HG03442 (cell line): ENCODE data around the gene NDOR1.

Experiments
- ATAC-seq: cut with Tn5 transposase; IDR thresholded peaks from one replicate; pipeline ENCODE4 v1.9.1; 2021; ENCODE audit warnings: mild to moderate bottlenecking, moderate library complexity; ENCODE audit not compliant: unreplicated experiment

The NDOR1 gene

DNA sequence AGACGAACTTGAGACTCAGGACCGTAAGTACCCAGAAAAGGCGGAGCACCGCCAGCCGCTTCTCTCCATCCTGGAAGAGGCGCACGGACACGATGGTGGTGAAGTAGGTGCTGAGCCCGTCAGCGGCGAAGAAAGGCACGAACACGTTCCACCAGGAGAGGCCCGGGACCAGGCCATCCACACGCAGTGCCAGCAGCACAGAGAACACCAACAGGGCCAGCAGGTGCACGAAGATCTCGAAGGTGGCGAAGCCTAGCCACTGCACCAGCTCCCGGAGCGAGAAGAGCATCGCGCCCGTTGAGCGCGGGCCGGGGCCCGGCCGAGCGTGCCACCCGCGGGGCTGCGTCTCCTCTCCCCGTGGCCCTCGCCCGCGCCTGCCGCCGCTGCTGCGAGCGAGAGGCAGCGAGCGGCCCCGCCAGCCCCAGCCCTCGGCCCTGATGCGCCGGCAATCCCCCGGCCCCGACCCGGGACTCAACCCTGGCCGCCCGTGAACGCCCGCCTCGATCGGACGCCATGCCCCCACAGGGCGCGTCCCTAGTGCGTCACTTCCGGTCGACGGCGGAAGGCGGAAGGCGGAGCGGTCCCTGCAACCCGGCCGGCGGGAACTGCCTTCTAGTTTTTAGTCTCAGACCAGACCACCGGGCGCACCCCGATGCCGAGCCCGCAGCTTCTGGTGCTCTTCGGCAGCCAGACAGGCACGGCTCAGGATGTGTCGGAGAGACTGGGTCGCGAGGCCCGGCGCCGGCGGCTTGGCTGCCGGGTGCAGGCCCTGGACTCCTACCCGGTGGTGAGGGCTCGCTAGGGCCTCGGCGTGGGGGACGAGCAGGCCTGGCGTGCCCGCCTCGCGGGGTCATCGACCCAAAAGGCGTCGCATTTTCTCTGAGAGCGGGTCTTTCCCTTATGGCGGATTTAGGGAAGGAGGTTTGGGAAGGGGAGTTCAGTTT is at the start of gene NDOR1, which contains the start of gene TMEM203:
NDOR1 (plus strand) TSS at position 575 of the 944 bp plus-strand sequence; CDS start at position 653, 78 bp downstream.
TMEM203 (minus strand) TSS at position 523 of the 944 bp plus-strand sequence; CDS start at position 289, 234 bp downstream.
- peak; percentile 35 for ATAC-seq

GRCh38 chr9:137156567-137157375 is 48.7 kb upstream of the NDOR1 start:
- no peak for ATAC-seq

GRCh38 chr9:137157618-137158415 is 47.7 kb upstream of the NDOR1 start:
- ATAC-seq = no peak

GRCh38 chr9:137158625-137159024 is 46.9 kb upstream of the NDOR1 start:
- ATAC-seq = no peak

GRCh38 chr9:137159105-137160053 is 46.1 kb upstream of the NDOR1 start:
- ATAC-seq = no peak

DNA sequence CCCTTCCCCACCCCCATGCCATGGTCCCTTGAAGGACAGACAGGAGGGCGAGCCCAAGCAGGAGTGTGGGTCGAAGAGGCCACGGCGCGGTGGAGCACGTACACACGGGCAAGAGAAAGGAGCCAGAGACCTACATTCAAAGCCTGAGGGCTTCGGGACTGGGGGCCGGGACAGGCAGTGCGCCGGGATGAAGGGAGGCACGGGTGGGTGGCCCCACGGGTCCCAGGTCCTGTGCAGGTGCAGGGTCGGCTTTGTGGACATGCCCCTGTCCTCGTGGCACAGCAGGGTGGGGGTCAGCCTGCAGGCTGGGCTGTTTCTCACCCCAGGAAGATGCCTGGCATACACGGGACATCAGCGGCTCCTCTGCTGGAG is 45.5 kb upstream of the NDOR1 start:
- no peak for ATAC-seq

GRCh38 chr9:137160716-137161557 is 44.6 kb upstream of the NDOR1 start:
- no peak for ATAC-seq

- no peak for ATAC-seq
These were observed 43.7 kb upstream of the NDOR1 start for GRCh38 chr9:137161558-137162486.

GRCh38 chr9:137162505-137163364 is 42.8 kb upstream of the NDOR1 start:
- no peak for ATAC-seq

DNA sequence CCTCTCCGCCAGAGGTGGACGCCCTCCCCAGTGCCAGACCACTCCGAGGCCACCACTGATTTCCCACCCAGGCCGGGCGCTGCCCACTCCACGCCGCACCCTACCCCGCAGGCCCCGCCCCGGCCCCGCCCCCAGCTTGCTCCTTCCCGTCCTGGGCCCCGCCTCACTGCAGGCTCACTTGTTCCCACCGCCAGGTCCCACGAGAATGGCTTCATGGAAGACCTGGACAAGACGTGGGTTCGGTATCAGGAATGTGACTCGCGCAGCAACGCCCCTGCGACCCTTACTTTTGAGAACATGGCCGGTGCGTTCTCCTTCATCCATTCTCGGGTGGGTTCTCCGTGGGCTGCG is 42.2 kb upstream of the NDOR1 start:
- no peak for ATAC-seq

GRCh38 chr9:137163805-137164204 is 41.7 kb upstream of the NDOR1 start:
- no peak for ATAC-seq

- ATAC-seq = no peak
These were observed 40.9 kb upstream of the NDOR1 start for GRCh38 chr9:137164370-137165249.

GRCh38 chr9:137165250-137165836 is 40.2 kb upstream of the NDOR1 start:
- ATAC-seq = no peak

DNA sequence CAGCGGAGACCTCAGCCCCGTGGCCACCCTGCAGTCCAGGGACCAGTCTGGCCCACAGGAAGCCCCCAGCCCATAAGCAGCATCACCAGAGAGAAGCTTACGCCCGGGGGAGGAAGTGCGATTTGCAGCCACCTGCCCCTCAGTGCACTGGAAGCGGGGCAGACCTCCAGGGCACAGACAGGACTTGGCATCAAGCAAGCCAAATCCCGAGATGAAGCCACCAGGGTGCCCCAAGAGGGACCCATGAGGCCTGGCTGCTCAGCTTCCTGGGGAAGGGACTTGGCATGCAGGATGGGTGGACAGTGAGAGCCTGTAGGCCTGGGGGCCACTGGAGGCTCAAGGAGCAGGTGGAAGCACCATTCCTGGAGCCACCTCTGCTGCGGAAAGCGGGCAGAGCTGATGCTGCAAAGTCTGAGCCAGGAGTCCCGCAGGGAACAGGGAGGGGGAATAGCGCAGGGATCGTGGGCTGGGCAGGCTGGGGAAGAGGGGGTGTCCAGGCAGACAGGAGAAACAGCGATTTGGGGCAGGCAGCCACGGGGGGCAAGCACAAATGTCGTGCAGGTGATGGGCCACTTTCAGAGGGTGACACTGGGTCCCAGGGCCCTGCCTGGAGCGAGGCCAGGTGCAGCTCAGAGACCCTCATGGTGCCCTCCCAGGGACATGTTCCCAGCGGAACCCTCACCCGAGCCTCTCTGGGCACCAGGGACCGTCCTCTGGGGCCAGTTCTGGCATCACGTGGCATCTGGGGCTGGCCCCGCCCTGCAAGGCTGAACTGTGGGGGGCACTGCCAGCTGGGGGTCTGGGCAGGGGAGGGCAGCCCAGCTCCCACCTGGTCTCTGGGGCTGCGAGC is 38.9 kb upstream of the NDOR1 start:
- no peak for ATAC-seq
